Esophagus squamous epithelium (tissue), 4 donors: Measurements from ENCODE around the gene ADAM12.

Source experiments
- POLR2A ChIP-seq, 4 donors: fragments of 450-650 bp; IDR thresholded peaks; one replicate each; pipeline ENCODE4 v1.6.1; 2017; ENCODE audit warnings: antibody characterized with exemption in 4 of 4, mild to moderate bottlenecking in 4 of 4, moderate library complexity in 3 of 4
- TF ChIP-seq, protein P1 (sequence below), 6 experiments: fragments of 450-650 bp in 4 of 6; fragments of 200-600 bp in 2 of 6; sonication (generic) in 2 of 6; IDR thresholded peaks; one replicate each; pipeline ENCODE4 v1.5.1; 2016 to 2019; ENCODE audit warnings: antibody characterized with exemption in 6 of 6, mild to moderate bottlenecking in 4 of 6, moderate library complexity in 4 of 6

DNA sequence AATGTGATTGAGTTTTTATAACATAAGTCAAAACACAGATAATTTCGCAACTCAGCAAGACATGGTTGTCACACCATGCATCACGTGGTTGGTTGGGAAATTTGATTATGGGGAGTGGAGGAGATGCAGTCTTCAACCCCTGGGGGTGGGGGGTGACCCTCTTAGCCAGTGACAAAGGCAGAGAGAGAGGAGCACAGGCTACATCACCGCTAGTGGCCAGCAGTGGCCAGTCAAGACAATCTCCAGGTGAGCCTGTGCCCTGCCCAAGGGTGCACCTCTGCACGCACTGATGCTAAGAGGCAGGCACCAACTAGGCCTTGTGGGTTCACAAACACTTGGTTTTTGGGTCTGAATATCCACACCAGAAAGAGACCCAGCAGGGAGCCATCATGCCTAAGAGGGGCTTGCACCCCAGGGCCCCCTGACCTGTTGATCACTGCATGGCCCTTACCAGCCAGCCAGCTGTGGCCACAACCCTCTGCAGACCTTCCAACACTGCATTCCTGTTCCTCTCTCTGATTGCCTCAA, 247.5 kb downstream of the ADAM12 start:
- TF ChIP-seq POLR2A (IDR thresholded peaks at IDR 0.05): no peak
- TF ChIP-seq, protein P1, sequence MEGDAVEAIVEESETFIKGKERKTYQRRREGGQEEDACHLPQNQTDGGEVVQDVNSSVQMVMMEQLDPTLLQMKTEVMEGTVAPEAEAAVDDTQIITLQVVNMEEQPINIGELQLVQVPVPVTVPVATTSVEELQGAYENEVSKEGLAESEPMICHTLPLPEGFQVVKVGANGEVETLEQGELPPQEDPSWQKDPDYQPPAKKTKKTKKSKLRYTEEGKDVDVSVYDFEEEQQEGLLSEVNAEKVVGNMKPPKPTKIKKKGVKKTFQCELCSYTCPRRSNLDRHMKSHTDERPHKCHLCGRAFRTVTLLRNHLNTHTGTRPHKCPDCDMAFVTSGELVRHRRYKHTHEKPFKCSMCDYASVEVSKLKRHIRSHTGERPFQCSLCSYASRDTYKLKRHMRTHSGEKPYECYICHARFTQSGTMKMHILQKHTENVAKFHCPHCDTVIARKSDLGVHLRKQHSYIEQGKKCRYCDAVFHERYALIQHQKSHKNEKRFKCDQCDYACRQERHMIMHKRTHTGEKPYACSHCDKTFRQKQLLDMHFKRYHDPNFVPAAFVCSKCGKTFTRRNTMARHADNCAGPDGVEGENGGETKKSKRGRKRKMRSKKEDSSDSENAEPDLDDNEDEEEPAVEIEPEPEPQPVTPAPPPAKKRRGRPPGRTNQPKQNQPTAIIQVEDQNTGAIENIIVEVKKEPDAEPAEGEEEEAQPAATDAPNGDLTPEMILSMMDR (IDR thresholded peaks at IDR 0.05): no peak
